Thyroid gland (tissue), 4 donors: ENCODE data around the gene CCDC107.

Experiments used
- POLR2A ChIP-seq, 2 donors: fragments of 450-650 bp; IDR thresholded peaks; one replicate each; pipeline ENCODE4 v1.6.1; 2017; ENCODE audit warnings: antibody characterized with exemption in 2 of 2, mild to moderate bottlenecking in 2 of 2, moderate library complexity in 1 of 2
- TF ChIP-seq, protein P1 (sequence below), 6 experiments: fragments of 200-600 bp in 3 of 6; fragments of 450-650 bp in 3 of 6; sonication (generic) in 3 of 6; IDR thresholded peaks; one replicate each; pipeline ENCODE4 v1.5.1; 2016 to 2019; ENCODE audit warnings: antibody characterized with exemption in 6 of 6, mild to moderate bottlenecking in 2 of 6, inconsistent platforms in 1 of 6, moderate library complexity in 1 of 6

DNA sequence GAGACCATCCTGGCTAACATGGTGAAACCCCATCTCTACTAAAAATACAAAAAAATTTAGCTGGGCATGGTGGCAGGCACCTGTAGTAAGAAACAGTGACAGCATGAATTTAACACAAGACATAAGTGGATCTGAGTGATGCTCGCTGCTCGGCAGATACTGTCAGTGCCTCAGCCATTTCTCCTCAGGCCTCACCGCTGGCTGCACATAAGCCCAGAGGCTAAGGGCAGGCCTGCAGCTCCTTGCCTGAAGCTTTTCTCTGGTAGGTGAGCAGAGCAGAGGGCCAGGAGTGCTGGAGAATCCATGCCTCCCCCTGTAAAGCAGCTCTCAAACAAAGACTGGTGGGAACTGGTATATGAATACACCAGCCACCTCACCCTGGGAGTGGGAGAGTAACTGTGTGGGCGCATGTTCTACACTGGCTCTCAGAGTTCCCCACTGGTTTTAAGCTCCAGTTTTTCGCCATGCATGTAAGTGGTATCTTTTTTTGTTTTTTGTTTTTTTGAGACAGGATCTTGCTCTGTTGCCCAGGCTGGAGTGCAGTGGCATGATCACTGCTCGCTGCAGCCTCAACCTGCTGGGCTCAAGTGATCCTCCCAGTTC, 29.6 kb upstream of the CCDC107 start:
- TF ChIP-seq, protein P1, sequence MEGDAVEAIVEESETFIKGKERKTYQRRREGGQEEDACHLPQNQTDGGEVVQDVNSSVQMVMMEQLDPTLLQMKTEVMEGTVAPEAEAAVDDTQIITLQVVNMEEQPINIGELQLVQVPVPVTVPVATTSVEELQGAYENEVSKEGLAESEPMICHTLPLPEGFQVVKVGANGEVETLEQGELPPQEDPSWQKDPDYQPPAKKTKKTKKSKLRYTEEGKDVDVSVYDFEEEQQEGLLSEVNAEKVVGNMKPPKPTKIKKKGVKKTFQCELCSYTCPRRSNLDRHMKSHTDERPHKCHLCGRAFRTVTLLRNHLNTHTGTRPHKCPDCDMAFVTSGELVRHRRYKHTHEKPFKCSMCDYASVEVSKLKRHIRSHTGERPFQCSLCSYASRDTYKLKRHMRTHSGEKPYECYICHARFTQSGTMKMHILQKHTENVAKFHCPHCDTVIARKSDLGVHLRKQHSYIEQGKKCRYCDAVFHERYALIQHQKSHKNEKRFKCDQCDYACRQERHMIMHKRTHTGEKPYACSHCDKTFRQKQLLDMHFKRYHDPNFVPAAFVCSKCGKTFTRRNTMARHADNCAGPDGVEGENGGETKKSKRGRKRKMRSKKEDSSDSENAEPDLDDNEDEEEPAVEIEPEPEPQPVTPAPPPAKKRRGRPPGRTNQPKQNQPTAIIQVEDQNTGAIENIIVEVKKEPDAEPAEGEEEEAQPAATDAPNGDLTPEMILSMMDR (IDR thresholded peaks at IDR 0.05): no peak
- no peak for TF ChIP-seq POLR2A (IDR thresholded peaks at IDR 0.05)
